ENCODE measurements around the gene BICC1. TPM values are rescaled to one million over a fixed set of nuclear protein-coding genes. Genes with fewer than 3 reads are reported as not detected.

The BICC1 gene
- total and polyA plus RNA-seq, 2 of the 4 experiments (the other 2 are of a cell fraction), result 5.7 to 42.5 TPM

DNA sequence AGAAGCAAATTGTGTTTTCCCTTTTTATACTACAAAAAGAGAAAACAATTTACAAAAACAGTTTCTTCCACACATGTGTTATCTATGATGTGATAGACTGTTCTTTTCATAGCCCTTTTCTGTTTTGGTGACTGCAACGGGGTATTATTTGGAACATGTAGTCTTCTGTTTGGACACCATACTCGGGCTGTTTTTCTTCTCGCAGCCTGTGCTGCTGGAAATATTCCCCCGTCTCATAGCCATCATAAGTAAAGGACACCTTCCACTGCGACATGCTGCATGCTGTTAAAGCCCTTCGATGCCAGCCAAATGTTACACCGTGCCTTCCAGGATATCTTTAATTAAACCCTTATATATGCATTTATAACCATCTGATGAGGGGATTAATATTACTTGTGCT lies 222.4 kb downstream of the BICC1 start:
- no TSS peak for BruUV-seq (replicated peaks)
- TF ChIP-seq RCOR1 (IDR thresholded peaks at IDR 0.05; ENCODE audit: insufficient replicate concordance, low read length) (no peak), SMC3 (IDR thresholded peaks at IDR 0.05; ENCODE audit: low read depth, low read length) (no peak), CEBPB (IDR thresholded peaks at IDR 0.05; ENCODE audit: low read depth, low read length) (no peak), CTCF (conservative IDR thresholded peaks at IDR 0.05; ENCODE audit: low read depth, low read length) (no peak), MXI1 (IDR thresholded peaks at IDR 0.05; ENCODE audit: borderline replicate concordance, low read depth, low read length) (no peak), USF2 (IDR thresholded peaks at IDR 0.05; ENCODE audit: low read depth, low read length) (no peak), MAZ (IDR thresholded peaks at IDR 0.05; ENCODE audit: borderline replicate concordance, low read depth, low read length) (no peak), RAD21 (IDR thresholded peaks at IDR 0.05; ENCODE audit: low read length) (no peak), BHLHE40 (IDR thresholded peaks at IDR 0.05; ENCODE audit: low read depth, low read length) (no peak), FOS (IDR thresholded peaks at IDR 0.05; ENCODE audit: low read depth, low read length) (no peak), ELK1 (IDR thresholded peaks at IDR 0.05; ENCODE audit: borderline replicate concordance, low read depth, low read length) (no peak), RFX5 (IDR thresholded peaks at IDR 0.05; ENCODE audit: low read depth, low read length) (no peak), CHD1 (IDR thresholded peaks at IDR 0.05; ENCODE audit: low read depth, low read length) (no peak), MAFK (IDR thresholded peaks at IDR 0.05; ENCODE audit: low read depth, low read length) (no peak), NFE2L2 (IDR thresholded peaks at IDR 0.05; ENCODE audit: low read depth, low read length) (no peak), POLR2A (IDR thresholded peaks at IDR 0.05; ENCODE audit: low read depth, low read length) (no peak)
- dilution Hi-C loops (cut with HindIII; ENCODE audit: low sequenced_read_pairs, unreplicated experiment) (no loop called here), intact Hi-C loops (cut with micrococcal nuclease) (no loop called here), in situ Hi-C loops (cut with MboI; ENCODE audit: low sequenced_read_pairs) (no loop called here)
- Histone ChIP-seq H3K4ac (ENCODE audit: low read depth, low read length) (no peak overlapping the region), H3K56ac (ENCODE audit: extremely low read depth, insufficient read depth, low read length) (no peak overlapping the region), H3K9me1 (ENCODE audit: insufficient read depth, low read length) (0 out of 2 replicates have a peak, but pooled peaks cover 3% of the 10 kb centered on the region), H2AK5ac (ENCODE audit: low read depth, low read length) (no peak overlapping the region), H2BK20ac (ENCODE audit: low read depth, low read length) (peak overlapping the region; percentile 23; the same call in 1 of the 2 replicates), H4K8ac (ENCODE audit: low read depth in 2 of 2, low read length in 2 of 2) (no peak overlapping the region), H4K91ac (ENCODE audit: insufficient read depth, low read depth, low read length) (no peak overlapping the region), H4K20me1 (ENCODE audit: insufficient read depth, low read length) (peaks cover 3% of the 10 kb centered on the region; the same call in 1 of the 2 replicates), H3K36me3 (ENCODE audit: control insufficient read depth, insufficient read depth, low read length) (no peaks in the 10 kb centered on the region), H2AK9ac (replicated peaks; ENCODE audit: low read depth, low read length, poor library complexity) (no peak overlapping the region), H3K9me3 (ENCODE audit: control insufficient read depth, insufficient read depth, low read length) (peaks cover 10% of the 10 kb centered on the region), H4K5ac (ENCODE audit: low read depth, low read length) (no peak overlapping the region), H3K18ac (ENCODE audit: low read depth, low read length) (no peak overlapping the region), H3K4me2 (ENCODE audit: low read depth, low read length) (no peak overlapping the region), H3K27me3 (ENCODE audit: control insufficient read depth, insufficient read depth, low read length) (no peaks in the 10 kb centered on the region), H2BK15ac (ENCODE audit: low read depth, low read length) (no peak overlapping the region), H3K4me1 (ENCODE audit: control insufficient read depth, insufficient read depth, low read length) (peaks cover 6% of the 10 kb centered on the region), H3K9ac (ENCODE audit: low read depth, low read length) (no peak overlapping the region), H2BK5ac (ENCODE audit: low read depth, low read length, poor library complexity, severe bottlenecking) (no peak overlapping the region), H3K4me3 (ENCODE audit: insufficient read depth, low read depth, low read length) (no peak overlapping the region), H3K79me1 (ENCODE audit: low read depth in 1 of 2, low read length in 2 of 2) (peaks cover 20 to 23% of the 10 kb centered on the region in 2 experiments), H2BK120ac (ENCODE audit: low read depth, low read length) (no peak overlapping the region), H3K23ac (ENCODE audit: low read depth, low read length) (no peak overlapping the region), H2AFZ (replicated peaks; ENCODE audit: low read length, poor library complexity) (no peak overlapping the region), H3K27ac (ENCODE audit: insufficient read depth, low read length) (no peak overlapping the region), H3K14ac (replicated peaks; ENCODE audit: low read depth, low read length) (no peak overlapping the region)
- CTCF ChIA-PET, result no interaction called here
- WGBS, 2 experiments (ENCODE audit: extremely low coverage in 2 of 2, insufficient read length in 1 of 2), result no CpG with 5 or more reads among the region's 7 CpGs
- POLR2A ChIA-PET (ENCODE audit: unreplicated experiment), result no interaction called here
- no peak for ATAC-seq (ENCODE audit: low read depth)
- DNase-seq, result no peak

Measured in IMR-90 (cell line).